Endothelial cell (in vitro differentiated cells): ENCODE results near the gene SALL1. TPM values are rescaled to one million over a fixed set of nuclear protein-coding genes. Genes with fewer than 3 reads are reported as not detected.

Source experiments
- DNase-seq: peaks from one replicate; pipeline ENCODE4 v3.0.0; 2021; ENCODE audit warnings: low spot score
- H3K27ac Mint-ChIP-seq: one replicate; pipeline ENCODE4 v1.8.0; 2021; ENCODE audit warnings: mixed read lengths, inconsistent platforms; ENCODE audit not compliant: unreplicated experiment
- H3K27me3 Mint-ChIP-seq: one replicate; pipeline ENCODE4 v1.8.0; 2021; ENCODE audit warnings: mild to moderate bottlenecking, moderate library complexity, mixed read lengths, inconsistent platforms; ENCODE audit not compliant: unreplicated experiment
- H3K36me3 Mint-ChIP-seq: one replicate; pipeline ENCODE4 v1.8.0; 2021; ENCODE audit warnings: mild to moderate bottlenecking, low read depth, mixed read lengths, inconsistent platforms; ENCODE audit not compliant: unreplicated experiment
- H3K4me1 Mint-ChIP-seq: one replicate; pipeline ENCODE4 v1.8.0; 2021; ENCODE audit warnings: mild to moderate bottlenecking, mixed read lengths, inconsistent platforms; ENCODE audit not compliant: unreplicated experiment
- H3K4me3 Mint-ChIP-seq: one replicate; pipeline ENCODE4 v1.8.0; 2021; ENCODE audit warnings: mild to moderate bottlenecking, mixed read lengths, inconsistent platforms; ENCODE audit not compliant: unreplicated experiment
- H3K9me3 Mint-ChIP-seq: one replicate; pipeline ENCODE4 v1.8.0; 2021; ENCODE audit warnings: mixed read lengths, inconsistent platforms; ENCODE audit not compliant: unreplicated experiment
- CTCF ChIP-seq: fragments of 200-600 bp; sonication (generic); IDR thresholded peaks from one replicate; pipeline ENCODE4 v1.5.0; 2021; ENCODE audit warnings: antibody characterized with exemption; ENCODE audit not compliant: unreplicated experiment
- total RNA-seq: library from RNA; stranded (reverse); fragmentation: NEBNext Ultra II Directional; extraction: Animal tissue kit (Norgen Biotek cat#: 25700); gene quantifications from one replicate; pipeline ENCODE4 v1.2.1, GENCODE V29; 2021; ENCODE audit not compliant: unreplicated experiment

Gene SALL1
- total RNA-seq, 1 donor from 2014 or later: 45.1 TPM

GRCh38 chr16:51109173-51109572 lies 41.9 kb downstream of the SALL1 start:
- no peak for DNase-seq
- Mint-ChIP-seq H3K9me3 (no peaks in the 10 kb centered on the region), H3K36me3 (no peaks in the 10 kb centered on the region), H3K4me3 (no peak overlapping the region), H3K27me3 (no peaks in the 10 kb centered on the region), H3K27ac (no peak overlapping the region), H3K4me1 (peaks cover 2% of the 10 kb centered on the region)
- no peak for TF ChIP-seq CTCF

GRCh38 chr16:51107742-51108141 lies 43.3 kb downstream of the SALL1 start:
- H3K4me1 Mint-ChIP-seq: peaks cover 2% of the 10 kb centered on the region

GRCh38 chr16:51106535-51106934 lies 44.5 kb downstream of the SALL1 start:
- Mint-ChIP-seq H3K9me3 (no peaks in the 10 kb centered on the region), H3K4me3 (no peak overlapping the region), H3K36me3 (no peaks in the 10 kb centered on the region), H3K27ac (no peak overlapping the region), H3K4me1 (no peaks in the 10 kb centered on the region), H3K27me3 (no peaks in the 10 kb centered on the region)
- no peak for TF ChIP-seq CTCF
- DNase-seq: no peak

More at GRCh38 chr16:51107742-51108141, 43.3 kb downstream of the SALL1 start:
- Mint-ChIP-seq H3K27me3 (no peaks in the 10 kb centered on the region), H3K4me3 (no peak overlapping the region), H3K36me3 (no peaks in the 10 kb centered on the region), H3K27ac (no peak overlapping the region), H3K9me3 (no peaks in the 10 kb centered on the region)
- DNase-seq: no peak
- no peak for TF ChIP-seq CTCF

GRCh38 chr16:51103590-51103989 lies 47.5 kb downstream of the SALL1 start:
- Mint-ChIP-seq H3K27me3 (peaks cover 4% of the 10 kb centered on the region), H3K27ac (no peak overlapping the region), H3K9me3 (no peaks in the 10 kb centered on the region), H3K4me1 (no peaks in the 10 kb centered on the region), H3K36me3 (no peaks in the 10 kb centered on the region), H3K4me3 (no peak overlapping the region)
- no peak for DNase-seq
- TF ChIP-seq CTCF: no peak

- no peaks in the 10 kb centered on the region for H3K4me1 Mint-ChIP-seq
- H3K4me3 Mint-ChIP-seq: no peak overlapping the region
- H3K27me3 Mint-ChIP-seq: peaks cover 4% of the 10 kb centered on the region
- DNase-seq: no peak
- no peak for TF ChIP-seq CTCF
- H3K27ac Mint-ChIP-seq: no peak overlapping the region
- no peaks in the 10 kb centered on the region for H3K9me3 Mint-ChIP-seq
- H3K36me3 Mint-ChIP-seq: no peaks in the 10 kb centered on the region
Observed at GRCh38 chr16:51097729-51098128, 53.3 kb downstream of the SALL1 start.
